SU-DHL-6 (cell line): Measurements from ENCODE around the gene CTNND2.

ENCODE experiments used
- CTCF ChIP-seq: fragments of 200-600 bp; sonication (generic); IDR thresholded peaks from one replicate; pipeline ENCODE4 v1.5.1; 2017; ENCODE audit warnings: antibody characterized with exemption, mild to moderate bottlenecking, low read length, moderate library complexity; ENCODE audit not compliant: insufficient read depth, poor library complexity, severe bottlenecking
- EZH2phosphoT487 ChIP-seq: fragments of 200-600 bp; sonication (generic), shearing (Covaris generic); conservative IDR thresholded peaks from 2 replicates; pipeline ENCODE4 v1.6.1; 2018; ENCODE audit warnings: mild to moderate bottlenecking, antibody characterized with exemption, low read length, moderate library complexity, mixed read lengths

- TF ChIP-seq CTCF (no peak), EZH2phosphoT487 (no peak)
Observed at GRCh38 chr5:11564706-11565105, 339.5 kb downstream of the CTNND2 start.
